ENCODE data around the gene FRMD4A. TPM values are rescaled to one million over a fixed set of nuclear protein-coding genes. Genes with fewer than 3 reads are reported as not detected.

FRMD4A gene
- total RNA-seq, 1 experiment from 2014 or later: 19.6 TPM

GRCh38 chr10:13788711-13789447 lies 541.8 kb downstream of the FRMD4A start:
- no peak overlapping the region for H3K4me3 Mint-ChIP-seq
- WGBS (ENCODE audit: extremely low coverage, insufficient read length, low lambda C conversion rate): no CpG with 5 or more reads among the region's 9 CpGs
- H3K79me2 ChIP-seq (ENCODE audit: insufficient read depth, low read length): no peaks in the 10 kb centered on the region

More at GRCh38 chr10:13788711-13789447, 541.8 kb downstream of the FRMD4A start:
- H2BK5ac ChIP-seq (ENCODE audit: insufficient read length, low read length): no peak overlapping the region
- H3K9me3 Mint-ChIP-seq: no peaks in the 10 kb centered on the region
- no peak overlapping the region for H2BK15ac ChIP-seq (ENCODE audit: low read depth, low read length)
- H3K9me3 ChIP-seq (ENCODE audit: control insufficient read depth, low read depth, low read length): no peaks in the 10 kb centered on the region
- H2BK20ac ChIP-seq (ENCODE audit: low read depth, low read length, poor library complexity, severe bottlenecking): no peak overlapping the region
- no peak for DNase-seq
- H3K23me2 ChIP-seq (ENCODE audit: insufficient read length, low read depth, low read length, poor library complexity, severe bottlenecking): no peaks in the 10 kb centered on the region
- H3K9ac ChIP-seq (ENCODE audit: extremely low read depth, insufficient read length, low read length): no peak overlapping the region
- H3K23ac ChIP-seq (ENCODE audit: insufficient read length, low read depth, low read length): no peak overlapping the region
- H3K4me1 Mint-ChIP-seq: peaks cover 8 to 9% of the 10 kb centered on the region in 2 experiments
- peaks cover 3 to 9% (median 9%) of the 10 kb centered on the region in 3 experiments; a peak in 5 of 7 replicates for H3K36me3 Mint-ChIP-seq (ENCODE audit: insufficient read depth in 1 of 3, low read depth in 3 of 3)
- H3K14ac ChIP-seq (ENCODE audit: insufficient read depth, low read length): no peak overlapping the region
- no peak overlapping the region for H3K18ac ChIP-seq (ENCODE audit: insufficient read length, low read depth, low read length)
- H3K27ac ChIP-seq (ENCODE audit: insufficient read length, low read depth, low read length): no peak overlapping the region
- H3K56ac ChIP-seq (ENCODE audit: insufficient read length, low read depth, low read length): no peak overlapping the region
- H3T11ph ChIP-seq (ENCODE audit: low read length): no peak overlapping the region
- no peak overlapping the region for H4K5ac ChIP-seq (ENCODE audit: insufficient read length, low read depth, low read length)
- no peak for TF ChIP-seq CTCF (conservative IDR thresholded peaks at IDR 0.05)
- H3K4me2 ChIP-seq (ENCODE audit: insufficient read depth, insufficient read length, low read length): no peak overlapping the region
- no peaks in the 10 kb centered on the region for H3K79me1 ChIP-seq (ENCODE audit: insufficient read depth, low read depth, low read length, poor library complexity, severe bottlenecking)
- H3K4ac ChIP-seq (ENCODE audit: low read depth, low read length): no peak overlapping the region
- H2AK5ac ChIP-seq (ENCODE audit: insufficient read length, low read length): no peak overlapping the region
- H2AFZ ChIP-seq (ENCODE audit: low read length): no peak overlapping the region
- H3K27me3 ChIP-seq (ENCODE audit: insufficient read depth, low read length): no peaks in the 10 kb centered on the region
- H3K4me1 ChIP-seq (ENCODE audit: insufficient read depth, low read length): no peaks in the 10 kb centered on the region
- H4K8ac ChIP-seq (replicated peaks; ENCODE audit: insufficient read length, low read depth, low read length): no peak overlapping the region
- H3K27me3 Mint-ChIP-seq (ENCODE audit: low read depth): no peaks in the 10 kb centered on the region
- no peaks in the 10 kb centered on the region for H4K20me1 ChIP-seq (ENCODE audit: control insufficient read depth, insufficient read depth, insufficient read length)
- H3K27ac Mint-ChIP-seq: peak overlapping the region; percentile 71 to 96 (median 87); a peak in 5 of 7 replicates
- H2BK120ac ChIP-seq (ENCODE audit: low read depth, low read length, poor library complexity, severe bottlenecking): no peak overlapping the region
- H4K91ac ChIP-seq (ENCODE audit: insufficient read length, low read depth, low read length): no peak overlapping the region
- no peak overlapping the region for H2BK12ac ChIP-seq (ENCODE audit: insufficient read length, low read depth, low read length)

Data from H9 (cell line).